HFF-Myc (cell line): Measurements from ENCODE around the gene FAM171A2.
"Not testable (repeated sequence)": the region's sequence is repeated elsewhere in the genome, so short reads cannot be mapped to it uniquely, and the experiment has no call there.

Source experiments
- DNase-seq: peaks from one replicate; pipeline ENCODE4 v3.0.0-alpha.2; 2011; ENCODE audit warnings: low read depth; ENCODE audit errors: extremely low read depth
- H3K4me3 ChIP-seq: replicated peaks from 2 replicates; pipeline ENCODE4 v1.5.1; 2011; ENCODE audit warnings: low read depth, mild to moderate bottlenecking, control low read depth, low read length
- TF ChIP-seq, protein P1 (sequence below): IDR thresholded peaks from 2 replicates; pipeline ENCODE4 v1.5.1; 2012; ENCODE audit warnings: mild to moderate bottlenecking, low read depth, low read length, control low read depth; ENCODE audit errors: missing control alignments

FAM171A2 gene

GRCh38 chr17:44397479-44398440 lies 34.1 kb upstream of the FAM171A2 start:
- DNase-seq = no peak
- TF ChIP-seq, protein P1, sequence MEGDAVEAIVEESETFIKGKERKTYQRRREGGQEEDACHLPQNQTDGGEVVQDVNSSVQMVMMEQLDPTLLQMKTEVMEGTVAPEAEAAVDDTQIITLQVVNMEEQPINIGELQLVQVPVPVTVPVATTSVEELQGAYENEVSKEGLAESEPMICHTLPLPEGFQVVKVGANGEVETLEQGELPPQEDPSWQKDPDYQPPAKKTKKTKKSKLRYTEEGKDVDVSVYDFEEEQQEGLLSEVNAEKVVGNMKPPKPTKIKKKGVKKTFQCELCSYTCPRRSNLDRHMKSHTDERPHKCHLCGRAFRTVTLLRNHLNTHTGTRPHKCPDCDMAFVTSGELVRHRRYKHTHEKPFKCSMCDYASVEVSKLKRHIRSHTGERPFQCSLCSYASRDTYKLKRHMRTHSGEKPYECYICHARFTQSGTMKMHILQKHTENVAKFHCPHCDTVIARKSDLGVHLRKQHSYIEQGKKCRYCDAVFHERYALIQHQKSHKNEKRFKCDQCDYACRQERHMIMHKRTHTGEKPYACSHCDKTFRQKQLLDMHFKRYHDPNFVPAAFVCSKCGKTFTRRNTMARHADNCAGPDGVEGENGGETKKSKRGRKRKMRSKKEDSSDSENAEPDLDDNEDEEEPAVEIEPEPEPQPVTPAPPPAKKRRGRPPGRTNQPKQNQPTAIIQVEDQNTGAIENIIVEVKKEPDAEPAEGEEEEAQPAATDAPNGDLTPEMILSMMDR = no peak
- H3K4me3 ChIP-seq = no peak overlapping the region

GRCh38 chr17:44396946-44397345 lies 33.3 kb upstream of the FAM171A2 start:
- TF ChIP-seq, protein P1 = no peak

DNA sequence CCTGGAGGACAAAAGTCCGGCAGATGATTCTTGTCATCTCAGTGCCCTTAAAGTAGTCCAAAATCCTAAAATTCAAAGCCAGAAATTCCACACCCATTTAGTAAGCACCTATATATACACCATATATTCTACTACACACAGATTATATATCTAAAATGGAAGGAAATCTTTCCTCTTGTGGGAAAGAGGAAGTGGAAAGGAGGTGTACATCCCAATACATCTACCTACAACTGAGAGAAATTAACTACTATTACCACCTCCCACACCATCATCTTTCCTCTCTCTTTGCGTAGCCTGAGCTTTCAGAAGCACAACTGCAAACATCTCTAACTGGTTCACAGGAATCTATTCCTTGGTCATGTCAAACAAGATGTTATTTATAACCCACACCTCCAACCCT lies 31.2 kb upstream of the FAM171A2 start:
- TF ChIP-seq, protein P1 = no peak
- no peak overlapping the region for H3K4me3 ChIP-seq
- no peak for DNase-seq

More at GRCh38 chr17:44396946-44397345, 33.3 kb upstream of the FAM171A2 start:
- no peak overlapping the region for H3K4me3 ChIP-seq
- no peak for DNase-seq

DNA sequence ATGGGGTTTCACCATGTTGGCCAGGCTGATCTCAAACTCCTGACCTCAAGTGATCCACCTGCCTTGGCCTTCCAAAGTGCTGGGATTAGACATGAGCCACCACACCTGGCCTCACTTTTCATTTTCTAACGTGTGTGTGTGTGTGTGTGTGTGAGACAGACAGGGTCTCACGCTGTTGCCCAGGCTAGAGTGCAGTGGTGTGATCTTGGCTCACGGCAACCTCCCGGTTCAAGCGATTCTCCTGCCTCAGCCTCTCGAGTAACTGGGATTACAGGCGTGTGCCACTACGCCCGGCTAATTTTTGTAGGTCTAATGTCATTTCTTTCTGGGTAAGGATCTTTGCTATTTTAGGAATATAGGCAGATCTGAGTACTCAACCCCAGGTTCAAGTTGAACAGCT lies 30.5 kb upstream of the FAM171A2 start:
- not testable (repeated sequence) for H3K4me3 ChIP-seq, DNase-seq

- TF ChIP-seq, protein P1 = no peak
These were observed 26.7 kb upstream of the FAM171A2 start for GRCh38 chr17:44390250-44390870.

DNA sequence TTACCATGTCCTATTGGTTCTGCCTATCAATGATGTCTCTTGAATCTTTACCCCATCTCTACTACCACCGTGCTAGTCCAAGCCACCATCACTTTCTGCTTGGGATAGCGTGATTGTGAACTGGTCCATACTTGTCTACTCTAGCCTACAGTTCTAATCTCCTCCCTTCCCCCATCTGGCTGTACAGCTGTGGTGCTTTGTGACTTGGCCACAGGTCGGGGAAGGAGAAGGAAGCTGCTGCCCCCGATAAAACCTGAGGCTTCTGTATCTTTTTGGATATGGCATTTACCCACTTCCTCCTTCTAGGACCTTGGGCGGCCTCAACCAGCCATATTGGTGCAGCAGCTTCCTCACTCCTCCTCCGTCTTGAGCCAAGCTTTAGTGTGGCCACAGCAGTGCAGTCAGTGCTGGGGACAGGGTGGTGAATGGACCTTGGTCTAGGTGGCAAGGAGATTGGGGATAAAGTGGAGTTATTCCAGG lies 26.1 kb upstream of the FAM171A2 start:
- no peak overlapping the region for H3K4me3 ChIP-seq
- TF ChIP-seq, protein P1 = no peak
- DNase-seq = no peak

More at GRCh38 chr17:44390250-44390870, 26.7 kb upstream of the FAM171A2 start:
- no peak overlapping the region for H3K4me3 ChIP-seq
- DNase-seq = no peak

DNA sequence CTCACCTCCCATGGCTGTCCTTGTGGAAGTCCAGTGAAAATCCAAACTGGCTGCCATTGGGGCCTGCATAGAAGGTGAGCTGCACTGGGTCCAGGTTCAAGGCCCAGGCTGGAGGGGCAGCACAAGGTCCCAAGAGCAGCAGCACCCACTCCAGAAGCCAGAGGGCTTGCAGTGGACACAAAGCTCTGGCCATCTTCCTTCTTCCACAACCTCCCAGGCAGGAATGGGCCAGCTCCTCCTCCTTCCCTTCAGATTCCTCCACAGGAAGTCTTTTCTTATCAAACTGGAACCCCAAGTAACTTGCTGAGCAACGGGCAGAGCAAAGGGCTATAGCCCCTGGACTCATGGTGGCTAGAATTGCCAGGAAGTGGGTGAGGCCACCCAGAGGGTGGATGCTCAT lies 25.6 kb upstream of the FAM171A2 start, which contains the start of gene ITGA2B:
Gene ITGA2B (minus strand): TSS at position 369 of the 400 bp plus-strand sequence. CDS start 176 bp downstream, at position 193.
- H3K4me3 ChIP-seq = no peak within 1 kb of the TSS
- no peak for DNase-seq
- TF ChIP-seq, protein P1 = no peak
